Mucosa of rectum (tissue), 2 donors: ENCODE results near the gene RSPH1.
"Not testable (repeated sequence)": the region's sequence is repeated elsewhere in the genome, so short reads cannot be mapped to it uniquely, and the experiment has no call there.

Experiments used
- H3K27ac ChIP-seq, 2 donors: one replicate each; pipeline ENCODE4 v1.7.0; 2013; ENCODE audit warnings: inconsistent platforms in 2 of 2, low read depth in 2 of 2, low read length in 2 of 2
- H3K27me3 ChIP-seq, 2 donors: one replicate each; pipeline ENCODE4 v1.7.0; 2013; ENCODE audit warnings: low read length in 2 of 2; ENCODE audit not compliant: control insufficient read depth in 2 of 2, insufficient read depth in 2 of 2
- H3K36me3 ChIP-seq, 2 donors: one replicate each; pipeline ENCODE4 v1.7.0; 2013; ENCODE audit warnings: low read length in 2 of 2; ENCODE audit not compliant: control insufficient read depth in 2 of 2, insufficient read depth in 2 of 2
- H3K4me1 ChIP-seq, 2 donors: one replicate each; pipeline ENCODE4 v1.7.0; 2013; ENCODE audit warnings: low read length in 2 of 2, mild to moderate bottlenecking in 1 of 2; ENCODE audit not compliant: control insufficient read depth in 2 of 2, insufficient read depth in 2 of 2
- H3K4me3 ChIP-seq, 2 donors: one replicate each; pipeline ENCODE4 v1.7.0; 2013; ENCODE audit warnings: low read length in 2 of 2
- H3K9ac ChIP-seq, 2 donors: one replicate each; pipeline ENCODE4 v1.7.0; 2013; ENCODE audit warnings: low read length in 2 of 2, low read depth in 1 of 2, mild to moderate bottlenecking in 1 of 2
- H3K9me3 ChIP-seq, 2 donors: one replicate each; pipeline ENCODE4 v1.7.0; 2013; ENCODE audit warnings: low read length in 2 of 2; ENCODE audit not compliant: control insufficient read depth in 2 of 2
- donor health status: healthy.
- donor health status: Normal muscosa, but diverticular disease.

The RSPH1 gene

DNA sequence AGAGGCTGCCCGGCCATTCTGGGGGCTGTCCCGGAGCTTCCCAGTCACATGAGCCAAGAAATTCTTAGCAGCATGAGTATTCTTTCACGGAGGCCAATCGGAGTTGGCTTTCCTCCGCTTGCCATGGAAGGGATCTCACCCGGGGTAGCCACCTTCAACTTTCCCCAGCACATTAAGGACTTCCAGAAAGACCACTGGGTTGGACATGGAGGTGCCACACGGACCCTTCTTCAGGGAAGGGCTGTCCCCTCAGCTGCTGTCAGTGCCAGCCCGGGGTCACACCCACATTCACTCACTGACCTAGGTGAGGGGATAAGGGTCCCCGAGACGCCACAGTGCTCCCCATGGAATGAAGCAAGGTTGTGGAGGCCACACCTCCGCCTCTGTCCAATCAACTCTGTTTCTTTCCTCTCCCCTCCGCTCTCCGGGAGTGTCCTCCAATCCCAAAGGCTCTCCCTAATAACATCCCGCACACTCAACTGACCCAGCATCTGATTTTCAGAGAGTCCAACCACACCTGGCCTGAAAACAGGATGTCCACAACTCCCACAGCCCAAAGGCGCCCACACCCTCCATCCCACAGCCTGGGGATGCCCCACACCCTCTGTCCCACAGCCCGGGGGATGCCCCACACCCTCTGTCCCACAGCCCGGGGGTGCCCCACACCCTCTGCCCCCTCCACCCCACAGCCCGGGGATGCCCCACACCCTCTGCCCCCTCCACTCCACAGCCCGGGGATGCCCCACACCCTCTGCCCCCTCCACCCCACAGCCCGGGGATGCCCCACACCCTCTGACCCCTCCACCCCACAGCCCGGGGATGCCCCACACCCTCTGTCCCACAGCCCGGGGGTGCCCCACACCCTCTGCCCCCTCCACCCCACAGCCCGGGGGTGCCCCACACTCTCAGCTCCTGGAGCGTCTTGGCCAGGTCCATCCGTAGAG, 19.4 kb downstream of the RSPH1 start:
- no peak overlapping the region for H3K9ac ChIP-seq
- no peaks in the 10 kb centered on the region for H3K27me3 ChIP-seq
- H3K27ac ChIP-seq = no peak overlapping the region
- H3K9me3 ChIP-seq = no peaks in the 10 kb centered on the region
- no peaks in the 10 kb centered on the region for H3K36me3 ChIP-seq
- H3K4me3 ChIP-seq = no peak overlapping the region
- H3K4me1 ChIP-seq = peaks cover 14 to 18% of the 10 kb centered on the region in 2 donors

DNA sequence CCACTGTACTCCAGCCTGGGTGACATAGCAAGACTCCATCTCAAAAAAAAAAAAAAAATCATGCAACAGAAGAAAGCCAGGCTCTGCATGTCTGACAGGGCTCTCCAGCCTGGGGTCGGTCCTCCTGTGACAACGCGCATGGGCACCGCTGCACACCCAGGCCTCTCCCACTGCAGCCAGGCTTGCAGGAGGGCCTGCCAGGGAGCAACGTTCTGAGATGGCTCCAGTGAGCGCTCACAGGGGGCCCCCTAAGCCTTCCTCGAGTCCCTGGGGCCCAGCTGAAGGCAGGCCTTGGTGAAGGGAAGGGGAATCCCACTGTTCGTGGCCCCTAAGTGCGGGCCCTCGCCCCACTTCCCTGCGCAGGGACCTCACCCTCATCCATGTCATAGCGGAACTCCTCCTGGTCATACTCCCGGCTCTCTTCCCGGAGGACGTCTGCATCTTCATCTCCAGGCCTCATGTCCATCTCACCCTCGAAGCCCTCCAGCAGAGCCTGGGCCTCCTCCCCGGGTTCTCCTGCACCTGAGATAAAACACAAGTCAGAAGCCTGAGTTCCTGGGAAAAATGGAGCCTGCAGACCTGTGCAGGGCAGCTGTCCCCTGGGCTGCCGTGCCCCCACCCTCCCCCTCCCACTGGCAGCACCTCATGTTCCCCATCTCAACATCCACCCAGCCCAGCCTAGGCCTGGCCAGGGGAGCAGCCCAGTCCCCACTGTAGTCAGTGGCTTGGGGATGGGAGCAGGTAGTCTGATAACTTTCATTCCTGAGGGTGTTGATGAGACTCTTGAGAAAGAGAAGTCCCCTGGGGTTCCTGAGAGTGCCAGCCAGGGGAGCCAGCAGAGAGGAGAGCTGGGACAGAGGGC, 20.3 kb downstream of the RSPH1 start:
- Histone ChIP-seq H3K27me3 (no peaks in the 10 kb centered on the region), H3K9me3 (no peaks in the 10 kb centered on the region), H3K9ac (no peak overlapping the region), H3K27ac (no peak overlapping the region), H3K4me3 (no peak overlapping the region), H3K36me3 (no peaks in the 10 kb centered on the region), H3K4me1 (peaks cover 14 to 18% of the 10 kb centered on the region in 2 donors)

DNA sequence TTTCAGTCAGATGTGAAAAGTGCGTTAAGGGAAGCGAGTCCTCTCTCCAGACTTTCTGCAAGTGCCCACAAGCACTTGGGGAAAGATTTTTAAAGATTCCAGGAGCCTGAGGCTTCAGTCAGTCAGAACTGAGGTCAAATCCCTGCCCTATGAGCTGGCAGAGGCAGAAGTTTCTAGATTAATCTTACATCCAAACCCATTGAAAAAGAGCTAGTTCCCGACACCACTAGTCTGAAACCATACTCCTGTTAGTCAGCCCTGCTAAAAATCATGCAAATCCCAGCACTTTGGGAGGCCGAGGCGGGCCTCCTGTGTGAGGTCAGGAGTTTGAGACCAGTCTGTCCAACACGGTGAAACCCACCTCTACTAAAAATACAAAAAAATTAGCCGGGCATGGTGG, 21.0 kb downstream of the RSPH1 start:
- no peaks in the 10 kb centered on the region for H3K27me3 ChIP-seq
- no peaks in the 10 kb centered on the region for H3K36me3 ChIP-seq
- peak overlapping the region; percentile 61 to 65 for H3K9ac ChIP-seq
- H3K4me3 ChIP-seq = no peak overlapping the region
- H3K4me1 ChIP-seq = peaks cover 16 to 21% of the 10 kb centered on the region in 2 donors
- H3K27ac ChIP-seq = peak overlapping the region; percentile 91 to 96
- no peaks in the 10 kb centered on the region for H3K9me3 ChIP-seq

DNA sequence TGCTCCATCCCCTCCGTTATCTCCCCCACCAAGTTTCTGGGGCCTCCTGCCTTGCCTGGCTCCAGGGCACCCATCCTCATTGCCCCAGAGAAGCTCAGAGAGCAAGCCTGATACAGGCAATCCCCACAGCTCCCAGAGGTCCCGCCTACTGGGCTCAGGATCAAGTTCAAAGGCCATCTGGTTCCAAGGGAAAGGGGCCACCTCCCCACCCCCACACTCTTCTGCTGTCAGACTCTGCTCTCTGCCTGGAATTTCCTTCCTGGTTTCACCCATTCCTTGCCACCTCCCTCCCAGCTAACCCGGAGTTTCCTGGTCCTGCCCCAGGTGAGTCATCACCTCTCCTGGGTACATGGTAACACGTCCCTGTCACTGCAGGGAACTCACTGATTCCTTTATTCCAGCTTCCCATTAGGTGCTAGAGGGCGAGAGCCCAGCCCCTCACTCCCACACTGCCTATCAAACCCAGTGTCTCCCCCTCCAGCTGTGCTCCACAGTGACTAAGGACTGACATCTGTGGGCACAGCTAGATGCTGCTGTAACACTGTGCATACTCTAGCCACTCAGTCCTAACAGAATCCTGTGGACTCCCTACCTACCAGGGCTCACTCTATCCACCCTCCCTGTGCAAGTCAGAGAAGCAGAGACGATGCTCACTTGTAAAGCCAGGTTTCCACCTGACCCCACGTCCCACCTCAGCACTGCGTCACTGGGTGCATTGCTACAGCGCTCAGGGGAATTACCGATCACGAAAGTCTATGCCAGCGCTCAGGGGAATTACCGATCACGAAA, 21.8 kb downstream of the RSPH1 start:
- peak overlapping the region; percentile 91 to 96 for H3K27ac ChIP-seq
- no peaks in the 10 kb centered on the region for H3K27me3 ChIP-seq
- peak overlapping the region; percentile 65 for H3K9ac ChIP-seq
- no peaks in the 10 kb centered on the region for H3K36me3 ChIP-seq
- peaks cover 16 to 28% of the 10 kb centered on the region in 2 donors for H3K4me1 ChIP-seq
- peak overlapping the region; percentile 10 to 54 for H3K4me3 ChIP-seq
- no peaks in the 10 kb centered on the region for H3K9me3 ChIP-seq

DNA sequence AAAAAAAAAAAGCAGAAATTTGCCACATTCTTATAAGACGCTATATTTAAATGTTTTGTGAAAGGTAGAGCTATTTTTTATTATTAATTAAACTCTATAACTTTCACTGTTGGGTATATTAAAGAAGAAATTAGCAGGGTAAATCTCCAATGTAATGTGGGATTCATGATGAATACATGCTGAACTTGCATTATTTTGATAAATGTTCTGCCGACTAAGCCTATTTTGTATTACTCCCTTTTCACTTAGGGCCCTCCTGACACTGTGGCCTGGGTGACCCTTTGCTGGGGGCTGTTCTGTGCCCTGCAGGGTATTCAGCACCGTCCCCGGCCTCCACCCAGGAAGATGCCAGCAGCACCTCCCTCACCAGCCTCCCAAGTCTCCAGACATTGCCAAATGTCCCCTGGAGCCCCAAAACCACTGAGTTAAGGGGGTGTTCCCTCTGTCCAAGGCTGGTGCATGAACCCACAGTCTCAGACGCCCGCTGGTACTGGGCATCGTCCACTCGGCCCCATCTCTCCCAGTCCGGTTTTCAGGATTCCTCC, 22.5 kb downstream of the RSPH1 start:
- H3K9me3 ChIP-seq = no peaks in the 10 kb centered on the region
- H3K9ac ChIP-seq = peak overlapping the region in 1 of 2 donors; percentile 65
- H3K27me3 ChIP-seq = no peaks in the 10 kb centered on the region
- H3K4me3 ChIP-seq = peak overlapping the region in 1 of 2 donors; percentile 10
- no peaks in the 10 kb centered on the region for H3K36me3 ChIP-seq
- H3K27ac ChIP-seq = peak overlapping the region; percentile 85 to 88
- H3K4me1 ChIP-seq = peaks cover 23 to 34% of the 10 kb centered on the region in 2 donors

DNA sequence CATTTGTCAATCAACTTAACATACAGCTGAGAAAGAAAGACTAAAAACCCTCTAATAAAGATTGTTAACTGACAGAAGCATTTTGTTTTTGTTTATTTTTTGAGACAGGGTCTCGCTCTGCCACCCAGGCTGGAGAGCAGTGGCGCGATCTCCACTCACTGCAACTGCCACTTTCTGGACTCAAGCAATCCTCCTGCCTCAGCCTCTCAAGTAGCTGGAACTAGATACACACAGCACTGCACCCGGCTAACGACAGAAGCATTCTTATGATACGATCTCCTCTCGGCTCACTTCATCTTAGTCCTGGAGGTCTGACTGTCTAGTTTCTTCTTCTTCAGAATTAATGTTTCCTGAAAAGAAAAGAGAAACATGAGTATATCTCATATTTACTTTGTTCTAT, 23.5 kb downstream of the RSPH1 start:
- H3K27me3 ChIP-seq = no peaks in the 10 kb centered on the region
- no peak overlapping the region for H3K4me3 ChIP-seq
- peaks cover 28 to 44% of the 10 kb centered on the region in 2 donors for H3K4me1 ChIP-seq
- no peaks in the 10 kb centered on the region for H3K36me3 ChIP-seq
- no peak overlapping the region for H3K9ac ChIP-seq
- no peaks in the 10 kb centered on the region for H3K9me3 ChIP-seq
- H3K27ac ChIP-seq = no peak overlapping the region

DNA sequence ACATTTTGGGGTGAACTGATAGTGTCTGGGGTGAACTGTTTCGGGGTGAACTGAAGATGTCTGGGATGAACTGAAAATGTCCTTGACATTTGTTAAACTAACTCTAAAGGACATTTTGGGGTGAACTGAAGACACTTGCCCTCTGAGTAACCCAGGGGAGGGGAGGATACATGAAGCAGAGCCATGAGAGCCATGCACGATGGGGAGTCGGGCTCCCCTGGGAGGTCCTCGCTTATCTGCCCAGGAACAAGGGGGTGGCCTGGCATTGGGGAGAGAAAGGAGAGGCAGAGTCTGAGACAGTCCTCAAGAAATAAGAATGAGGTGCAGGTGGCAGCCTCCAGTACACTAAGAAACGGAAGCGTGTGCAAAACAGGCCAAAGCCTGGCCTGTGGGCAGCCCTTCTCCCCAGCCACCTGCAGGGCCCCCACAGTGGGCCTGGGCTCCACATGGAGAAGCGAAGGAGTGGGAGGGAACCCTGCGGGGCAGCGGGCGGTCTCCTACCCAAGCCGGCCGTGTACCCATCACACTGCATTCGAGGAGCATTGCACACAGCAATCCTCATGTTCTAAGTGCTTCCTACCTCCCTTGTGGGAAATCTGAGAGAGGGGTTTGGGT, 24.2 kb downstream of the RSPH1 start:
- Histone ChIP-seq H3K36me3 (no peaks in the 10 kb centered on the region), H3K27me3 (no peaks in the 10 kb centered on the region), H3K9me3 (no peaks in the 10 kb centered on the region), H3K4me1 (peaks cover 33 to 48% of the 10 kb centered on the region in 2 donors), H3K27ac (no peak overlapping the region), H3K4me3 (no peak overlapping the region), H3K9ac (no peak overlapping the region)

DNA sequence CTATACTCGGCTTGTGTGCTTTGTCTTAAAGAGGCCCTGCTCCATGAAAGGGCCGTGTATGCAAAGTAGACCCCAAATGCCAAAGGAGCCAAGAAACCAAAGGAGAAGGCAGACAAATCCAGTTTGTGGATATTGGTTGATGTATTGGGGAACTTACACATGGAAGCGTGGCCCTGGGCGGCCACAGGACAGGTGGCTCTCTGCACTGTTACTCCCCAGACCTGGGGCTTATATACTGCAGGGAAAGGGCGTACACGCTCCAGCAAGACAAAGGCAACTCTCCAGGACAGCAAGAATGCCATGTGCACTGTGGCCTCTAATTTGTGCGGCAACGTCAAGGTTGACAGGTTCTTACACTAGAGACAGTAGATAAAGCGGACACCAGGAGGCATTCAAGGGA, 24.8 kb downstream of the RSPH1 start:
- Histone ChIP-seq H3K4me3 (no peak overlapping the region), H3K9ac (no peak overlapping the region), H3K36me3 (no peaks in the 10 kb centered on the region), H3K9me3 (no peaks in the 10 kb centered on the region), H3K4me1 (peaks cover 33 to 48% of the 10 kb centered on the region in 2 donors), H3K27ac (no peak overlapping the region), H3K27me3 (no peaks in the 10 kb centered on the region)

DNA sequence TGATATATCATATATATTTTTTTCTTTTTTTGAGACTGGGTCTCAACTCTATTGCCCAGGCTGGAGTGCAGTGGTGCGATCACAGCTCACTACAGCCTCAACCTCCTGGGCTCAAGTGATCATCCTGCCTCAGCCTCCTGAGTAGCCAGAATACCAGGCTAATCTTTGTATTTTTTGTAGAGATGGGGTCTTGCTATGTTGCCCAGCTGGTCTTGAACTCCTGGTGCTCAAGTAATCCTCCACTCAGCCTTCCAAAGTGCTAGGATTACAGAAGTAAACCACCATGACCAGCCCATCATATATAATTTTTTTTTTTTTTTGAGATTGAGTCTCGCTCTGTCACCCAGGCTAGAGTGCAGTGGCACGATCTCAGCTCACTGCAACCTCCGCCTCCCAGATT, 26.3 kb downstream of the RSPH1 start:
- H3K9me3 ChIP-seq, H3K36me3 ChIP-seq, H3K27me3 ChIP-seq, H3K4me3 ChIP-seq, H3K9ac ChIP-seq: not testable (repeated sequence)
- peaks cover 43 to 56% of the 10 kb centered on the region in 2 donors for H3K4me1 ChIP-seq
- H3K27ac ChIP-seq = peak overlapping the region; percentile 88 to 93
